ENCODE data around the gene TNFAIP8L1. TPM values are rescaled to one million over a fixed set of nuclear protein-coding genes. Genes with fewer than 3 reads are reported as not detected.

The TNFAIP8L1 gene
- total and polyA plus RNA-seq, 2 experiments from 2014 or later, result 5.1 to 18.1 TPM

DNA sequence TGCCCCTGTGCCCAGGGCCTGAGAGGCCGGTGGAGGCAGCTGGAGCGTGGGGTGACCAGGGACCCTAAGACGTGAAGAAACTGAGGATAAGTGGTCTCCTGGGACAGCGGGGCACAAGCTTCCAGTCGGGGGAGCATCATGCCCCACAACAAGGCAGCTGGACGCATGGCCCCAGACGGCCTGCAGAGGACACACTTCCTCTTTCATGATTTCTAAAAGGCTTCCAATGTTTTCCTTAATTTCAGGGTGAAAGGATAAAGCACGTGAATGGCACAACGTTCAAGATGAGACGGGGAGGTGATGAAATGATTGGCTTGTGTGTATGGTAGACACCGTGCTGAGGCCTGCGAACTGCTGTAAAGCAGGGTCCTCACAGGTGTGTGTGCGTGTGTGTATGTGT, 51.0 kb downstream of the TNFAIP8L1 start:
- Histone ChIP-seq H3K27me3 (no peaks in the 10 kb centered on the region), H3K9me3 (ENCODE audit: low read depth) (no peaks in the 10 kb centered on the region), H3K4me3 (no peak overlapping the region), H3K27ac (no peak overlapping the region), H3K4me1 (ENCODE audit: low read depth) (no peaks in the 10 kb centered on the region), H3K36me3 (peaks cover 24% of the 10 kb centered on the region)
- TF ChIP-seq, protein P1, sequence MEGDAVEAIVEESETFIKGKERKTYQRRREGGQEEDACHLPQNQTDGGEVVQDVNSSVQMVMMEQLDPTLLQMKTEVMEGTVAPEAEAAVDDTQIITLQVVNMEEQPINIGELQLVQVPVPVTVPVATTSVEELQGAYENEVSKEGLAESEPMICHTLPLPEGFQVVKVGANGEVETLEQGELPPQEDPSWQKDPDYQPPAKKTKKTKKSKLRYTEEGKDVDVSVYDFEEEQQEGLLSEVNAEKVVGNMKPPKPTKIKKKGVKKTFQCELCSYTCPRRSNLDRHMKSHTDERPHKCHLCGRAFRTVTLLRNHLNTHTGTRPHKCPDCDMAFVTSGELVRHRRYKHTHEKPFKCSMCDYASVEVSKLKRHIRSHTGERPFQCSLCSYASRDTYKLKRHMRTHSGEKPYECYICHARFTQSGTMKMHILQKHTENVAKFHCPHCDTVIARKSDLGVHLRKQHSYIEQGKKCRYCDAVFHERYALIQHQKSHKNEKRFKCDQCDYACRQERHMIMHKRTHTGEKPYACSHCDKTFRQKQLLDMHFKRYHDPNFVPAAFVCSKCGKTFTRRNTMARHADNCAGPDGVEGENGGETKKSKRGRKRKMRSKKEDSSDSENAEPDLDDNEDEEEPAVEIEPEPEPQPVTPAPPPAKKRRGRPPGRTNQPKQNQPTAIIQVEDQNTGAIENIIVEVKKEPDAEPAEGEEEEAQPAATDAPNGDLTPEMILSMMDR (IDR thresholded peaks at IDR 0.05; ENCODE audit: low read depth, low read length), result no peak
- no peak for DNase-seq (ENCODE audit: low read depth in 1 of 2, low spot score in 1 of 2)

- Histone ChIP-seq H3K27me3 (no peaks in the 10 kb centered on the region), H3K9me3 (ENCODE audit: low read depth) (no peaks in the 10 kb centered on the region), H3K4me1 (ENCODE audit: low read depth) (no peaks in the 10 kb centered on the region), H3K4me3 (no peak overlapping the region), H3K27ac (no peak overlapping the region), H3K36me3 (peaks cover 26% of the 10 kb centered on the region)
- TF ChIP-seq, protein P1 (IDR thresholded peaks at IDR 0.05; ENCODE audit: low read depth, low read length), result no peak
- DNase-seq (ENCODE audit: low read depth in 1 of 2, low spot score in 1 of 2), result no peak
Observed at GRCh38 chr19:4691373-4691772, 52.1 kb downstream of the TNFAIP8L1 start.

GRCh38 chr19:4692251-4693077, 53.1 kb downstream of the TNFAIP8L1 start:
- no peaks in the 10 kb centered on the region for H3K9me3 ChIP-seq (ENCODE audit: low read depth)
- H3K27ac ChIP-seq, result no peak overlapping the region
- H3K36me3 ChIP-seq, result peaks cover 26% of the 10 kb centered on the region

DNA sequence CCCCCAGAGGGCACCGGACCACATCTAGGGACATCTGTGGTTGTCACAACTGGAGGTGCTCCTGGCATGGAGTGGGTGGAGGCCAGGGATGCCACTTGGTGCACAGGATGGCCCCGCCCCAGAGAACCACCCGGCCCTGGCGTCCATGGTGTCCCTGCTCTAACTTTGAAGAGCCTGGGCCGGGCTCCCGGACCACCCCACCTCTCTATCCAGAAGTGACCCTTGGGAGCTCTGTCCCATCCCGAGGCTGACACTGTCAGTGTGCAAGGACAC, 53.7 kb downstream of the TNFAIP8L1 start:
- DNase-seq (ENCODE audit: low read depth in 1 of 2, low spot score in 1 of 2), result no peak
- H3K4me3 ChIP-seq, result no peak overlapping the region
- H3K36me3 ChIP-seq, result peaks cover 26% of the 10 kb centered on the region
- TF ChIP-seq, protein P1 (IDR thresholded peaks at IDR 0.05; ENCODE audit: low read depth, low read length), result no peak
- no peaks in the 10 kb centered on the region for H3K27me3 ChIP-seq
- H3K4me1 ChIP-seq (ENCODE audit: low read depth), result no peaks in the 10 kb centered on the region
- no peaks in the 10 kb centered on the region for H3K9me3 ChIP-seq (ENCODE audit: low read depth)
- no peak overlapping the region for H3K27ac ChIP-seq

More at GRCh38 chr19:4692251-4693077, 53.1 kb downstream of the TNFAIP8L1 start:
- H3K27me3 ChIP-seq, result no peaks in the 10 kb centered on the region
- DNase-seq (ENCODE audit: low read depth in 1 of 2, low spot score in 1 of 2), result no peak
- no peak overlapping the region for H3K4me3 ChIP-seq
- TF ChIP-seq, protein P1 (IDR thresholded peaks at IDR 0.05; ENCODE audit: low read depth, low read length), result no peak
- no peaks in the 10 kb centered on the region for H3K4me1 ChIP-seq (ENCODE audit: low read depth)

GRCh38 chr19:4693471-4694121, 54.3 kb downstream of the TNFAIP8L1 start:
- Histone ChIP-seq H3K9me3 (ENCODE audit: low read depth) (no peaks in the 10 kb centered on the region), H3K27ac (no peak overlapping the region), H3K4me3 (no peak overlapping the region), H3K36me3 (peaks cover 26% of the 10 kb centered on the region), H3K4me1 (ENCODE audit: low read depth) (no peaks in the 10 kb centered on the region), H3K27me3 (no peaks in the 10 kb centered on the region)
- no peak for DNase-seq (ENCODE audit: low read depth in 1 of 2, low spot score in 1 of 2)
- TF ChIP-seq, protein P1 (IDR thresholded peaks at IDR 0.05; ENCODE audit: low read depth, low read length), result no peak
